ENCODE data around the gene SUPV3L1.
"Not testable (repeated sequence)": the region's sequence is repeated elsewhere in the genome, so short reads cannot be mapped to it uniquely, and the experiment has no call there.

Gene SUPV3L1

GRCh38 chr10:69179743-69180524 is at the start of gene SUPV3L1:
Gene SUPV3L1, plus strand, starts transcription at chr10:69180234. Its CDS starts 58 bp downstream, at chr10:69180292.
- peak; percentile 88 for DNase-seq

- no peak for DNase-seq
These were observed 49.8 kb upstream of the SUPV3L1 start for GRCh38 chr10:69130251-69130650.

- DNase-seq: no peak
These were observed 40.1 kb upstream of the SUPV3L1 start for GRCh38 chr10:69139961-69140360.

- no peak for DNase-seq
These were observed 38.7 kb upstream of the SUPV3L1 start for GRCh38 chr10:69141304-69141703.

DNA sequence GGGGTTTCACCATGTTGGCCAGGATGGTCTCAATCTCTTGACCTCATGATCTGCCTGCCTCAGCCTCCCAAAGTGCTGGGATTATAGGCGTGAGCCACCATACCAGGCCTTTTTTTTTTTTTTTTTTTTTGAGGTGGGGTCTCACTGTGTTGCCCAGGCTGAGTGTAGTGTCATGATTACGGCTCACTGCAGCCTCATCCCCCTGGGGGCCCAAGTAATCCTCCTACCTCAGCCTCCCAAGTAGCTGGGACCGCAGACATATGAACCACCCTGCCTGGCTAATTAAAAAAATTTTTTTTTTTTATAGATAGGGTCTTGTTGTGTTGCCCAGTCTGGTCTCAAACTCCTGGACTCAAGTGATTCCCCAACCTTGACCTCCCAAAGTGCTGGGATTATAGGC is 38.0 kb upstream of the SUPV3L1 start:
- DNase-seq: not testable (repeated sequence)

GRCh38 chr10:69142983-69143382 is 37.1 kb upstream of the SUPV3L1 start:
- DNase-seq: no peak

DNA sequence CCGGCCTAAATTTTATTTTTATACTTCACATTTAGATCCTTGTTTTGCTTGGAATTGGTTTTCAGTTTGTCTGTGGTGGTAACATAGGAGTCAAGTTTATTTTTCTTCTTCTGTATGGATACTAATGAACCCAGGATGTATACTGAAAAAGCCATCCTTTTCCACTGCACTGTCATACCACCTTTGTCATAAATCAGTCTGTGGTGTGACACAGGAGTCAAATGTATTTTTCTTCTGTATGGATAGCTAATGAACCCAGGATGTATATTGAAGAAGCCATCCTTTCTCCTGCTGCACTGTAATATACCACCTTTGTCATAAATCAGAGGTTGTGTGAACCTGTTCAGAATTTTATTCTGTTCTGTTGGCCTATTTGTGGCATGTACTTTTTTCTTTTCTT is 34.7 kb upstream of the SUPV3L1 start:
- DNase-seq: no peak

DNA sequence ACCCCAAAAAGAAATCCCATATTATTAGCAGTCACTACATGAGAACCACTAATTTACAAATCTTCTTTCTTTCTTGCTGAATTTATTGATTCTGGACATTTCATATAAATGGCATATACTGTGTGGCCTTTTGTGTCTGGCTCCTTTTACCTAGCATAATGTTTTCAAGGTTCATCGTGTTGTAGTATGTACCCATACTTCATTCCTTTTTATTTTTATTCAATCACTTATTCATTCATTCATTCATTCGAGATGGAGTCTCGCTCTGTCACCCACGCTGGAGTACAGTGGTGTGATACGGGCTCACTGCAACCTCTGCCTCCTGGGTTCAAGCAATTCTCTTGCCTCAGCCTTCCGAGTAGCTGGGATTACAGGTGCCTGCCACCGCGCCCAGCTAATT is 34.2 kb upstream of the SUPV3L1 start:
- no peak for DNase-seq

DNA sequence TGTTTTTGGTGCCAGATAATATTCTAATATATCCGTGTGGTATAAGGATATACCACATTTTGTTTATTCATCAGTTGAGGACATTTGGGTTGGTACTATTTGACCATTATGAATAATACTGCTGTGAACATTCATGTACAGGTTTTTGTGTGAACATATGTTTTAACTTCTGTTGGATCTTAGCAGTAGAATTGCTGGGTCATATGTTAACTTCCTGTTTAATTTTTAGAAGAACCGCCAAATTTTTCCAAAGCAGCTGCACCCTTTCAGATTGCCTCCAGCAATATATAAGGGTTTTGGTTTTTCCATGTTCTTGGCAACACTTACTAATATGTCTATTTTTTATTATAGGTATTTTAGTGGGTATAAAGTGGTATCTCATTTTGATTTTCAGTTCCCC is 33.3 kb upstream of the SUPV3L1 start:
- no peak for DNase-seq

DNA sequence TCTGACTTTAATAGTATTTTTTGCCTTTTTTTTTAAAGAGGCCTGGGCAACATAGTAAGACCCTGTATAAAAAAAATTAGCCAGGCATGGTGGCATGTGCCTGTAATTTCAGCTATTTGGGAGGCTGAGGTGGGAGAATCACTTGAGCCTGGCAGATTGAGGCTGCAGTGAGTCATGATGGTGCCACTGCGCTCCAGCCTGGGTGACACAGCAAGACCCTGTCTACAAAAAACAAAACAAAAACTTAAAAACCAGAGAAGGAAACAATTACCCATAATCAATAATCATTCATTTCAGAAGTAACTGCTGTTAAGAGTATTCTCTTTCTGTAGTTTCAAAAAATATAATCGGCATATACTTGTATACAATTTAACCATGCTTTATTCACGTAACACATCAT is 28.1 kb upstream of the SUPV3L1 start:
- no peak for DNase-seq

DNA sequence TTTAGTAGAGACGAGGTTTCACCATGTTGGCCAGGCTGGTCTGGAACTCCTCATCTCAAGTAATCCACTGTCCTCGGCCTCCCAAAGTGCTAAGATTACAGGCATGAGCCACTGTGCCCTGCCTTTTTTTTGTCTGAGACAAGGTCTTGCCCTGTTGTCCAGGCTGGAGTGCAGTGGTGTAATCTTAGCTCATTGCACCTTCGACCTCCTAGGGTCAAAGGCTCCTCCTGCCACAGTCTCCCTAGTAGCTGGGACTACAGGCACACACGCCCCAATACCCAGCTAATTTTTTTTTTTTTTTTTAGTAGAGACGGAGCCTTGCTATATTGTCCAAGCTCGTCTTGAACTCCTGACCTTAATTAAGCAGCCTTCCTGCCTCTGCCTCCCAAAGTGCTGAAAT is 26.8 kb upstream of the SUPV3L1 start:
- DNase-seq: no peak

DNA sequence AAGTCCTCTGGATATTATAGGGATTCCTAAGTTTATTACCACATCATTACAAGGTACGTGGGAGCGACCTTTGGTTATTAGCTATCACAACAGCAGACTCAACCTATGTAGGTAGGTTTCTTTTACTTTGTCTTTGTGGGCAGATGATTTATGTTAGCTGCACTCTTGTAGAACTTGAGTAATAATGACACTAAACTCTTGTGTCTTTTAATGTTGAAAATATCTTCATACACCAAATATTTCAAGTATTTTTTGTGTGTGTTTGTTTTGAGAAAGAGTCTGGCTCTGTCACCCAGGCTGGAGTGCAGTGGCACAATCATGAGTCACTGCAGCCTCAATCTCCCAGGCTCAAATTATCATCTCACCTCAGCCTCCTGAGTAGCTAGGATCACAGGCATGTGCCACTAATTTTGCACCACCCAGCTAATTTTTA is 19.2 kb upstream of the SUPV3L1 start:
- DNase-seq: no peak

- DNase-seq: no peak
These were observed 11.5 kb upstream of the SUPV3L1 start for GRCh38 chr10:69168493-69168892.

DNA sequence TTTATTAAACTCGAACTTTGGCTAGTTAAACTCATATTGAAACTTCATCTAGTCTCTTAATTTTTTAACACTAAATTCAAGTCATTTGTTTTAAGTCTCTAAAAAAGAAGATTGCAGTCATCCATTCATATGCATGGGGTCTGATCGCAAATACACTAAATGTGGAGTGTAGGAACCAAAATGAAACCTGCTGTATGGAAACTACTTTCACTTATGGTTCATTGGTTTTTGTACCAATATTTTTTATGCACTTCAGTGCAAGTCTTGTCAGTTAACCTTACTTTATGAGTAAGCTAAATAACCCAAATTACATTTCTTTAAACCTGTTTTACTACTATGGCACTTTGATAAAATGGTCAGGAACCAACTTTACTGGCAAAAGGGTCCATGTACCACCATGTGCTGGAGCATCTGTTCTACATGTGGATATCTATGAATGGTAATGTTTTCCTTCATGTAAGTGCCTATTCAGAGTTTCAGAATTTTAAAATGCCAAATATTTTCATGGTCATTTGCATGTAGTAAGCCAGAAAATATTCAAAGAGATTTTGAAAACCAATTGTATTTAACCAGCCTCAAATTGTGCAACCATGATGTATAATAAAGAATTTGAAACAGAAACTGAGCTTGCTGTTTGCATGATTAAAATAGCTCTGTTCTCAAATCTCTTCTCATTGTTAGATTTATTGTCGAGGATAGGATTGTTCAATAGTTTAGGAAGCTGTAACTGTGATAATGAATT is 7.6 kb upstream of the SUPV3L1 start:
- no peak for DNase-seq

GRCh38 chr10:69175326-69175725 is 4.7 kb upstream of the SUPV3L1 start:
- not testable (repeated sequence) for DNase-seq

- no peak for DNase-seq
These were observed 3.2 kb upstream of the SUPV3L1 start for GRCh38 chr10:69176823-69177222.

GRCh38 chr10:69179089-69179742 is 818 bp upstream of the SUPV3L1 start:
- DNase-seq: peak; percentile 34

DNA sequence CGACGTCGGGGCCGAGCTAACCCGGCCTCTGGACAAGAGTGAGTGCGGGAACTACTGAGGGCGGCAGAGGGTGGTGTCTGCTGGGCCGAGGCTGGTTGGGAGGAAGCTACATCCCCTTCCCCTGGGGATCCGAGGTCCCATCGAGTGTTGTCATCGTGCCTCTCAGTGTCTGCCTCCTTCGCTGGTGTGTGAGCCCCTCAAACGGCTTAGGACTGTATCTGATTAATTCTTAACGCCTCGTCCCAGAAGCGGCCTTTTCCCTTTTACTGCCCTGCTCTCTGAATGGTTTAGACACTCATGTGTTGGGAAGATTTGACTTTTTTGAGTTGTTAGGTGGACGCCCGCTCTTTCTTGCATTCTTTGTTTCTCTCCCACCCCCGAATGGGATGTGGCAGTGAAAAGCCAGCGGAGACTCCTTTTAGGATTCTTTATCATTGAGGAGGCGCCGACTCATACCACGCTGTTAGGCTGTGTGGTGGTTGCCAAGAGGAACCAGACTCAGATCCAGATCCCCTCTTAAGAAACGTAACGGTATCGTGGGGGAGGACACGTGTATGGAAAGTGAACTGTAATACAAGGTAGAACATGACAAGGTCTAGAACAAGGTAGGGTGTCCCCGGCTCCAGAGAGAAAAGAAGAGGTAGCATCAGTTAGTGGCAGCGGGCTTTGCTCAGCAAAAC is 631 bp downstream of the SUPV3L1 start:
- DNase-seq: no peak

GRCh38 chr10:69181433-69181832 is 1.4 kb downstream of the SUPV3L1 start:
- no peak for DNase-seq

DNA sequence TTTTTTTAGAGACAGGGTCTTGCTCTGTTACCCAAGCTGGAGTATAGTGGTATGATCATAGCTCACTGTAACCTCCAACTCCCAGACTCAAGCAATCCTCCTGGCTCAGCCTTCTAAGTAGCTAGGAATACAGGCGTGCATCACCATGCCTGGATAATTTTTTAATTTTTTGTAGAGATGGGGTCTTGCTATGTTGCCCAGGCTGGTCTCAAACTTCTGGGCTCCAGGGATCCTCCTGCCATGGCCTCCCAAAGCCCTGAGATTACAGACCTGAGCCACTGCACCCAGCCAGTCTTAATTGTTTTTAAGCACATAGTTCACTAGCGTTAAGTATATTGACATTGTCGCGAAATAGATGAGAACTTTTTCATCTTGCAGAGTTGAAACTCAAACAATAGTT is 2.0 kb downstream of the SUPV3L1 start:
- no peak for DNase-seq

GRCh38 chr10:69186524-69186923 is 6.5 kb downstream of the SUPV3L1 start:
- DNase-seq: no peak

DNA sequence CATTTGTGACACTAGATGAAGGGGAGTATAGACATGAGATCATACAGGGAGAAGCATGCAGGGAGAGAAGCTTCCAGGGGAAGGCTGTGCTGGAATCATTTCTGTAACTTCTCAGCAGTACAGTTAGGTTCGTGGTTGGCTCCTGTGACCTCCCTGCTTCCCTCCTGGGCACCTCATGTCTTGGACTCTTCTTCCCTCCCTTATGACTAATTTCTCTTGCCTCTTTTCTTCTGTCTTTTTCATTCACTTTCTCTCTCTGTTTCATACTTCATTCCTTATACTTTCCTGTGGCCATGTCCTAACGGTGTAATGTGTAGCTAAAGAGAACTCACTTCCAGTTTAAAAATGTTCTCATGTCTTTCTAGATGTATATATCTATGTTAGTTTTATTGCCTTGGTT is 21.0 kb downstream of the SUPV3L1 start:
- DNase-seq: no peak

DNA sequence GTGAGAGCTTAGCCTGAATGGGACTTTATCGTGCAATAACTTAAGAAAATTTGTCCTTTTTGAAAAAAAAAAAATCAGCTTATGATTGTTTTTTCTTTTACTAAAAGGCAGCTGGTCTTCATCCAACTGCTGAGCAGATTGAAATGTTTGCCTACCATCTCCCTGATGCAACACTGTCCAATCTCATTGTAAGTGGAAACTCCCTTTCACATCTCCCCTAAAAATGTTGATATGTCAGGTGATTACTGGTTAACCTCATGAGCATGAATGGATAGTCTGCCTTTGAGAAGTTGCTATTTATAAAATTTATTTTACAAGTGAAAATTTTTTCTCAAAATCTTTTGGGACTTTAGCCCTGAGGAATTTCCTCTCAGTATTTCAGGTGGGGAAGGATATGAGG is 22.3 kb downstream of the SUPV3L1 start:
- no peak for DNase-seq
